Left ventricle myocardium inferior (tissue), 1 donor: ENCODE measurements around the gene YPEL1. TPM values are rescaled to one million over a fixed set of nuclear protein-coding genes. Genes with fewer than 3 reads are reported as not detected.

Experiments
- DNase-seq: peaks from one replicate; pipeline ENCODE4 v3.0.0-alpha.2; 2020
- H3K27ac ChIP-seq: fragments of 200-600 bp; replicated peaks from 2 replicates; pipeline ENCODE4 v1.8.0; 2021
- H3K27me3 ChIP-seq: fragments of 200-600 bp; 2 replicates; pipeline ENCODE4 v1.8.0; 2021; ENCODE audit warnings: low read depth
- H3K36me3 ChIP-seq: fragments of 200-600 bp; 2 replicates; pipeline ENCODE4 v1.8.0; 2021
- H3K4me1 ChIP-seq: fragments of 200-600 bp; 2 replicates; pipeline ENCODE4 v1.8.0; 2021
- H3K4me3 ChIP-seq: fragments of 200-600 bp; 2 replicates; pipeline ENCODE4 v1.8.0; 2021; ENCODE audit warnings: mild to moderate bottlenecking, moderate library complexity
- H3K9me3 ChIP-seq: fragments of 200-600 bp; replicated peaks from 2 replicates; pipeline ENCODE4 v1.8.0; 2021
- CTCF ChIP-seq: fragments of 200-600 bp; IDR thresholded peaks from 2 replicates; pipeline ENCODE4 v1.8.0; 2021; ENCODE audit warnings: antibody characterized with exemption, mild to moderate bottlenecking, borderline replicate concordance
- intact Hi-C: fragments of 100-400 bp; cut with micrococcal nuclease; formaldehyde crosslinking; loops from one replicate; pipeline ENCODE4 v1.11.0; 2022
- total RNA-seq: library from RNA; stranded (reverse); fragmentation: NEBNext Ultra II Directional; extraction: Animal tissue kit (Norgen Biotek cat#: 25700); gene quantifications from one replicate; pipeline ENCODE4 v1.2.1, GENCODE V29; 2021
- donor health status: DM: no; HTN: yes; CAD: no; lungs with severe emphysema.

The YPEL1 gene
- total RNA-seq, 1 donor from 2014 or later: 8.3 TPM

GRCh38 chr22:21702700-21703683 is 32.6 kb downstream of the YPEL1 start:
- no peaks in the 10 kb centered on the region for H3K27me3 ChIP-seq
- peaks cover 26% of the 10 kb centered on the region for H3K4me1 ChIP-seq
- no peak for TF ChIP-seq CTCF
- peaks cover 21% of the 10 kb centered on the region for H3K36me3 ChIP-seq
- no peaks in the 10 kb centered on the region for H3K9me3 ChIP-seq
- no peak overlapping the region for H3K27ac ChIP-seq
- DNase-seq: no peak
- no peak overlapping the region for H3K4me3 ChIP-seq
- intact Hi-C loops: no loop called here

GRCh38 chr22:21702094-21702493 is 33.5 kb downstream of the YPEL1 start:
- intact Hi-C loops: no loop called here
- H3K9me3 ChIP-seq: no peaks in the 10 kb centered on the region
- DNase-seq: no peak
- H3K4me1 ChIP-seq: peaks cover 30% of the 10 kb centered on the region
- no peak overlapping the region for H3K27ac ChIP-seq
- H3K4me3 ChIP-seq: no peak overlapping the region
- no peak for TF ChIP-seq CTCF
- no peaks in the 10 kb centered on the region for H3K27me3 ChIP-seq
- peaks cover 25% of the 10 kb centered on the region for H3K36me3 ChIP-seq

GRCh38 chr22:21701384-21701971 is 34.1 kb downstream of the YPEL1 start:
- H3K36me3 ChIP-seq: peaks cover 31% of the 10 kb centered on the region
- no peaks in the 10 kb centered on the region for H3K27me3 ChIP-seq
- TF ChIP-seq CTCF: no peak
- intact Hi-C loops: no loop called here
- H3K4me1 ChIP-seq: peaks cover 31% of the 10 kb centered on the region
- no peak overlapping the region for H3K4me3 ChIP-seq
- no peak overlapping the region for H3K27ac ChIP-seq
- H3K9me3 ChIP-seq: no peaks in the 10 kb centered on the region
- no peak for DNase-seq

- no peak for TF ChIP-seq CTCF
- peaks cover 31% of the 10 kb centered on the region for H3K4me1 ChIP-seq
- no peak overlapping the region for H3K27ac ChIP-seq
- no peaks in the 10 kb centered on the region for H3K9me3 ChIP-seq
- peaks cover 37% of the 10 kb centered on the region for H3K36me3 ChIP-seq
- no peak overlapping the region for H3K4me3 ChIP-seq
- H3K27me3 ChIP-seq: no peaks in the 10 kb centered on the region
- no peak for DNase-seq
- intact Hi-C loops: no loop called here
Observed at GRCh38 chr22:21700822-21701221, 34.8 kb downstream of the YPEL1 start.

- H3K4me1 ChIP-seq: peaks cover 31% of the 10 kb centered on the region
- H3K27me3 ChIP-seq: no peaks in the 10 kb centered on the region
- intact Hi-C loops: no loop called here
- no peak for DNase-seq
- TF ChIP-seq CTCF: no peak
- H3K36me3 ChIP-seq: peaks cover 49% of the 10 kb centered on the region
- no peak overlapping the region for H3K4me3 ChIP-seq
- H3K27ac ChIP-seq: peak overlapping the region; percentile 77
- no peaks in the 10 kb centered on the region for H3K9me3 ChIP-seq
Observed at GRCh38 chr22:21699643-21700042, 36.0 kb downstream of the YPEL1 start.
